ENCODE data around the gene DNAJC24. TPM values are rescaled to one million over a fixed set of nuclear protein-coding genes. Genes with fewer than 3 reads are reported as not detected.

DNAJC24 gene
- total RNA-seq, 1 experiment from 2014 or later: 18.2 TPM

- no peak for DNase-seq
- Histone ChIP-seq H3K79me2 (ENCODE audit: low read depth) (no peaks in the 10 kb centered on the region), H3K4me2 (no peak overlapping the region), H3K27ac (no peak overlapping the region), H3K27me3 (ENCODE audit: insufficient read depth, low read depth) (no peaks in the 10 kb centered on the region), H3K9me3 (ENCODE audit: insufficient read depth, low read depth) (no peaks in the 10 kb centered on the region; the same call in 1 of the 2 replicates), H3F3A (ENCODE audit: insufficient read depth, low read depth) (no peaks in the 10 kb centered on the region), H3K4me1 (replicated peaks; ENCODE audit: insufficient read depth) (peaks cover 9% of the 10 kb centered on the region), H2AFZ (no peak overlapping the region), H3K36me3 (ENCODE audit: low read depth) (no peaks in the 10 kb centered on the region), H4K20me1 (ENCODE audit: insufficient read depth) (no peaks in the 10 kb centered on the region), H3K4me3 (no peak overlapping the region), H3K9me2 (ENCODE audit: insufficient read depth) (no peaks in the 10 kb centered on the region; the same call in 1 of the 2 replicates)
- CTCF ChIA-PET: no interaction called here
- BruUV-seq (replicated peaks): no TSS peak
- intact Hi-C loops (cut with micrococcal nuclease; ENCODE audit: unreplicated experiment): no loop called here
- TF ChIP-seq CTCF (conservative IDR thresholded peaks at IDR 0.05) (no peak), EZH2 (IDR thresholded peaks at IDR 0.05; ENCODE audit: low read depth) (no peak)
- POLR2A ChIA-PET (ENCODE audit: unreplicated experiment): interaction anchor here (0.6 kb wide), 1 partner anchor 387 kb away, joined by 6 read pairs; no protein-coding TSS in a partner anchor
Measured at GRCh38 chr11:31404614-31405013, 35.0 kb downstream of the DNAJC24 start.

GRCh38 chr11:31408201-31408600, 38.5 kb downstream of the DNAJC24 start:
- intact Hi-C loops (cut with micrococcal nuclease; ENCODE audit: unreplicated experiment): no loop called here
- Histone ChIP-seq H3K27ac (no peak overlapping the region), H3K4me2 (no peak overlapping the region), H3K79me2 (ENCODE audit: low read depth) (no peaks in the 10 kb centered on the region), H3K4me3 (no peak overlapping the region), H4K20me1 (ENCODE audit: insufficient read depth) (no peaks in the 10 kb centered on the region), H2AFZ (no peak overlapping the region), H3F3A (ENCODE audit: insufficient read depth, low read depth) (no peaks in the 10 kb centered on the region), H3K36me3 (ENCODE audit: low read depth) (no peaks in the 10 kb centered on the region), H3K27me3 (ENCODE audit: insufficient read depth, low read depth) (no peaks in the 10 kb centered on the region), H3K4me1 (replicated peaks; ENCODE audit: insufficient read depth) (peaks cover 8% of the 10 kb centered on the region), H3K9me2 (ENCODE audit: insufficient read depth) (no peaks in the 10 kb centered on the region; the same call in 1 of the 2 replicates), H3K9me3 (ENCODE audit: insufficient read depth, low read depth) (no peaks in the 10 kb centered on the region)
- TF ChIP-seq CTCF (conservative IDR thresholded peaks at IDR 0.05) (no peak), EZH2 (IDR thresholded peaks at IDR 0.05; ENCODE audit: low read depth) (no peak)
- ChIA-PET CTCF (no interaction called here), POLR2A (ENCODE audit: unreplicated experiment) (no interaction called here)
- BruUV-seq (replicated peaks): no TSS peak
- DNase-seq: no peak

- intact Hi-C loops (cut with micrococcal nuclease; ENCODE audit: unreplicated experiment): no loop called here
- TF ChIP-seq EZH2 (IDR thresholded peaks at IDR 0.05; ENCODE audit: low read depth) (no peak), CTCF (conservative IDR thresholded peaks at IDR 0.05) (no peak)
- no peaks in the 10 kb centered on the region for H3K4me1 ChIP-seq (replicated peaks; ENCODE audit: insufficient read depth)
- ChIA-PET CTCF (no interaction called here), POLR2A (ENCODE audit: unreplicated experiment) (no interaction called here)
- no peaks in the 10 kb centered on the region for H3K27me3 ChIP-seq (ENCODE audit: insufficient read depth, low read depth)
- no peak overlapping the region for H3K4me2 ChIP-seq
- H3K27ac ChIP-seq: no peak overlapping the region
- H3K36me3 ChIP-seq (ENCODE audit: low read depth): 0 out of 2 replicates have a peak, but pooled peaks cover 3% of the 10 kb centered on the region
- no peak overlapping the region for H3K4me3 ChIP-seq
- no peak for DNase-seq
- no peaks in the 10 kb centered on the region for H3K9me3 ChIP-seq (ENCODE audit: insufficient read depth, low read depth)
- no peak overlapping the region for H2AFZ ChIP-seq
- H3K79me2 ChIP-seq (ENCODE audit: low read depth): no peaks in the 10 kb centered on the region
- no peaks in the 10 kb centered on the region for H3F3A ChIP-seq (ENCODE audit: insufficient read depth, low read depth)
- no peaks in the 10 kb centered on the region; the same call in 1 of the 2 replicates for H3K9me2 ChIP-seq (ENCODE audit: insufficient read depth)
- no peaks in the 10 kb centered on the region for H4K20me1 ChIP-seq (ENCODE audit: insufficient read depth)
- no TSS peak for BruUV-seq (replicated peaks)
Measured at GRCh38 chr11:31412946-31413345, 43.3 kb downstream of the DNAJC24 start.

Data from PC-9 (cell line).